Trophoblast cell (in vitro differentiated cells and primary cell): ENCODE data around the gene EPN2.

ENCODE experiments used
- DNase-seq, 2 donors: peaks; one replicate each; pipeline ENCODE4 v3.0.0-alpha.2; 2016
- H2AFZ ChIP-seq: 2 replicates; pipeline ENCODE4 v1.6.1; 2013; ENCODE audit warnings: low read length, moderate library complexity, mild to moderate bottlenecking; ENCODE audit not compliant: insufficient read depth, poor library complexity
- H2AK5ac ChIP-seq: 2 replicates; pipeline ENCODE4 v1.6.1; 2013; ENCODE audit warnings: mild to moderate bottlenecking, low read length
- H2BK120ac ChIP-seq: 2 replicates; pipeline ENCODE4 v1.6.1; 2013; ENCODE audit warnings: low read length, mild to moderate bottlenecking, moderate library complexity; ENCODE audit not compliant: insufficient read depth, poor library complexity
- H2BK12ac ChIP-seq: 2 replicates; pipeline ENCODE4 v1.6.1; 2013; ENCODE audit warnings: mild to moderate bottlenecking, low read length, moderate library complexity
- H2BK5ac ChIP-seq: 2 replicates; pipeline ENCODE4 v1.6.1; 2013; ENCODE audit warnings: low read length, low read depth, moderate library complexity, mild to moderate bottlenecking; ENCODE audit not compliant: poor library complexity
- H3K14ac ChIP-seq: 2 replicates; pipeline ENCODE4 v1.6.1; 2013; ENCODE audit warnings: mild to moderate bottlenecking, low read length
- H3K18ac ChIP-seq: 2 replicates; pipeline ENCODE4 v1.6.1; 2013; ENCODE audit warnings: mild to moderate bottlenecking, low read length
- H3K23ac ChIP-seq: 2 replicates; pipeline ENCODE4 v1.6.1; 2013; ENCODE audit warnings: low read length
- H3K27ac ChIP-seq: 2 replicates; pipeline ENCODE4 v1.5.1; 2013; ENCODE audit warnings: low read depth, mild to moderate bottlenecking, inconsistent platforms, low read length, moderate library complexity
- H3K27me3 ChIP-seq: 2 replicates; pipeline ENCODE4 v1.6.1; 2013; ENCODE audit warnings: inconsistent platforms, mild to moderate bottlenecking, low read length, moderate library complexity; ENCODE audit not compliant: insufficient read depth
- H3K36me3 ChIP-seq, 2 experiments: 1 replicate in 1 of 2; 2 replicates in 1 of 2; pipeline ENCODE4 v1.6.1; 2013; ENCODE audit warnings: low read length in 2 of 2, mild to moderate bottlenecking in 2 of 2, moderate library complexity in 1 of 2; ENCODE audit not compliant: insufficient read depth in 2 of 2, control insufficient read depth in 1 of 2
- H3K4ac ChIP-seq: 2 replicates; pipeline ENCODE4 v1.6.1; 2013; ENCODE audit warnings: low read depth, mild to moderate bottlenecking, low read length, moderate library complexity
- H3K4me1 ChIP-seq, 2 experiments: 1 replicate in 1 of 2; 2 replicates in 1 of 2; pipeline ENCODE4 v1.6.1; 2013; ENCODE audit warnings: low read length in 2 of 2, mild to moderate bottlenecking in 2 of 2, moderate library complexity in 1 of 2; ENCODE audit not compliant: insufficient read depth in 2 of 2, control insufficient read depth in 1 of 2
- H3K4me2 ChIP-seq: 2 replicates; pipeline ENCODE4 v1.6.1; 2013; ENCODE audit warnings: inconsistent platforms, mild to moderate bottlenecking, low read length, moderate library complexity
- H3K4me3 ChIP-seq: 2 replicates; pipeline ENCODE4 v1.5.1; 2013; ENCODE audit warnings: mild to moderate bottlenecking, low read depth, low read length, inconsistent platforms
- H3K79me1 ChIP-seq: one replicate; pipeline ENCODE4 v1.6.1; 2013; ENCODE audit warnings: low read length
- H3K79me2 ChIP-seq: 2 replicates; pipeline ENCODE4 v1.6.1; 2013; ENCODE audit warnings: low read length, mild to moderate bottlenecking; ENCODE audit not compliant: control insufficient read depth, insufficient read depth, poor library complexity
- H3K9ac ChIP-seq: 2 replicates; pipeline ENCODE4 v1.6.1; 2013; ENCODE audit warnings: mild to moderate bottlenecking, low read length
- H3K9me3 ChIP-seq: 2 replicates; pipeline ENCODE4 v1.6.1; 2013; ENCODE audit warnings: low read depth, mild to moderate bottlenecking, control low read depth, inconsistent platforms, low read length; ENCODE audit not compliant: insufficient read depth
- H4K12ac ChIP-seq: 2 replicates; pipeline ENCODE4 v1.6.1; 2013; ENCODE audit warnings: low read depth, mild to moderate bottlenecking, low read length, moderate library complexity
- H4K8ac ChIP-seq: 2 replicates; pipeline ENCODE4 v1.6.1; 2013; ENCODE audit warnings: low read depth, mild to moderate bottlenecking, low read length, moderate library complexity
- H4K91ac ChIP-seq: one replicate; pipeline ENCODE4 v1.6.1; 2013; ENCODE audit warnings: low read depth, mild to moderate bottlenecking, low read length, moderate library complexity
- WGBS: extraction: QIAGEN DNeasy Blood & Tissue Kit; methylation state at CpG from one replicate; pipeline ENCODE4 v1.1.7; 2013; ENCODE audit warnings: missing lambda C conversion rate; ENCODE audit not compliant: insufficient read length, insufficient coverage; ENCODE audit errors: extremely low coverage; 5-methylcytosine and 5-hydroxymethylcytosine counted together

EPN2 gene

GRCh38 chr17:19264268-19264667 lies 27.1 kb downstream of the EPN2 start:
- Histone ChIP-seq H4K12ac (no peak overlapping the region), H2AK5ac (no peak overlapping the region), H2BK5ac (no peak overlapping the region), H3K14ac (no peak overlapping the region), H3K4me3 (no peak overlapping the region), H3K23ac (no peak overlapping the region), H3K9me3 (no peaks in the 10 kb centered on the region), H3K27ac (no peak overlapping the region), H4K91ac (no peak overlapping the region), H3K27me3 (no peaks in the 10 kb centered on the region), H2BK12ac (no peak overlapping the region), H3K4me2 (no peak overlapping the region), H3K4ac (no peak overlapping the region), H3K79me1 (peaks cover 7% of the 10 kb centered on the region), H3K79me2 (peaks cover 7% of the 10 kb centered on the region), H2AFZ (no peak overlapping the region), H3K36me3 (peaks cover 0 to 2% of the 10 kb centered on the region in 2 experiments), H3K18ac (no peak overlapping the region), H3K9ac (no peak overlapping the region), H3K4me1 (peaks cover 19 to 31% of the 10 kb centered on the region in 2 experiments), H4K8ac (no peak overlapping the region), H2BK120ac (no peak overlapping the region)
- DNase-seq: peak; percentile 72 to 81
- no CpG with 5 or more reads among the region's 3 CpGs for WGBS

GRCh38 chr17:19264681-19265080 lies 27.5 kb downstream of the EPN2 start:
- Histone ChIP-seq H4K12ac (no peak overlapping the region), H3K36me3 (peaks cover 0 to 2% of the 10 kb centered on the region in 2 experiments), H3K9me3 (no peaks in the 10 kb centered on the region), H2BK120ac (no peak overlapping the region), H3K23ac (no peak overlapping the region), H2BK12ac (no peak overlapping the region), H3K27me3 (no peaks in the 10 kb centered on the region), H4K8ac (no peak overlapping the region), H3K4me3 (no peak overlapping the region), H2AFZ (no peak overlapping the region), H3K79me1 (peaks cover 7% of the 10 kb centered on the region), H3K14ac (peak overlapping the region; percentile 29), H2AK5ac (peak overlapping the region; percentile 2), H3K18ac (peak overlapping the region; percentile 11), H3K4me1 (peaks cover 19 to 31% of the 10 kb centered on the region in 2 experiments), H3K27ac (no peak overlapping the region), H4K91ac (no peak overlapping the region), H3K4ac (peak overlapping the region; percentile 6), H2BK5ac (peak overlapping the region; percentile 20), H3K79me2 (peaks cover 9% of the 10 kb centered on the region), H3K9ac (no peak overlapping the region), H3K4me2 (no peak overlapping the region)
- WGBS: no CpG with 5 or more reads among the region's 6 CpGs
- no peak for DNase-seq

GRCh38 chr17:19265755-19266154 lies 28.6 kb downstream of the EPN2 start:
- H3K36me3 ChIP-seq: peaks cover 0 to 5% of the 10 kb centered on the region in 2 experiments
- no peak overlapping the region for H3K4me2 ChIP-seq
- peak overlapping the region; percentile 47 for H4K12ac ChIP-seq
- H3K14ac ChIP-seq: no peak overlapping the region
- H4K8ac ChIP-seq: no peak overlapping the region
- peaks cover 9% of the 10 kb centered on the region for H3K79me2 ChIP-seq
- no peak overlapping the region for H2BK120ac ChIP-seq
- peaks cover 19 to 31% of the 10 kb centered on the region in 2 experiments for H3K4me1 ChIP-seq
- no peak overlapping the region for H2BK5ac ChIP-seq
- no peak overlapping the region for H2AFZ ChIP-seq
- H3K18ac ChIP-seq: no peak overlapping the region
- no peak overlapping the region for H3K4ac ChIP-seq
- H2BK12ac ChIP-seq: no peak overlapping the region
- H3K9ac ChIP-seq: no peak overlapping the region
- no peak overlapping the region for H3K27ac ChIP-seq
- no peak overlapping the region for H3K23ac ChIP-seq
- peaks cover 2% of the 10 kb centered on the region for H3K9me3 ChIP-seq
- no peak for DNase-seq
- peaks cover 7% of the 10 kb centered on the region for H3K79me1 ChIP-seq
- H2AK5ac ChIP-seq: no peak overlapping the region
- H4K91ac ChIP-seq: no peak overlapping the region
- WGBS: no CpG with 5 or more reads among the region's 6 CpGs
- H3K4me3 ChIP-seq: no peak overlapping the region
- no peaks in the 10 kb centered on the region for H3K27me3 ChIP-seq

GRCh38 chr17:19268611-19269010 lies 31.4 kb downstream of the EPN2 start:
- Histone ChIP-seq H3K4ac (no peak overlapping the region), H4K8ac (no peak overlapping the region), H3K27ac (no peak overlapping the region), H3K4me3 (no peak overlapping the region), H2AFZ (no peak overlapping the region), H3K4me2 (no peak overlapping the region), H3K9ac (no peak overlapping the region), H3K14ac (no peak overlapping the region), H3K9me3 (peaks cover 2% of the 10 kb centered on the region), H3K23ac (no peak overlapping the region), H3K18ac (no peak overlapping the region), H3K79me1 (peaks cover 3% of the 10 kb centered on the region), H3K79me2 (peaks cover 7% of the 10 kb centered on the region), H3K27me3 (no peaks in the 10 kb centered on the region), H4K12ac (no peak overlapping the region), H3K36me3 (peaks cover 6 to 11% of the 10 kb centered on the region in 2 experiments), H2BK120ac (no peak overlapping the region), H2BK12ac (no peak overlapping the region), H4K91ac (no peak overlapping the region), H3K4me1 (peaks cover 10 to 22% of the 10 kb centered on the region in 2 experiments), H2AK5ac (no peak overlapping the region), H2BK5ac (no peak overlapping the region)
- no peak for DNase-seq
- no CpG with 5 or more reads among the region's 3 CpGs for WGBS
